HL-60/S4 (cell line): ENCODE data around the gene IRF2.

ENCODE experiments used
- in situ Hi-C: fragments of 300-500 bp; cut with MboI; formaldehyde crosslinking; loops from 2 replicates; pipeline ENCODE4 v1.14.3; 2022; ENCODE audit warnings: low sequenced_read_pairs

IRF2 gene

DNA sequence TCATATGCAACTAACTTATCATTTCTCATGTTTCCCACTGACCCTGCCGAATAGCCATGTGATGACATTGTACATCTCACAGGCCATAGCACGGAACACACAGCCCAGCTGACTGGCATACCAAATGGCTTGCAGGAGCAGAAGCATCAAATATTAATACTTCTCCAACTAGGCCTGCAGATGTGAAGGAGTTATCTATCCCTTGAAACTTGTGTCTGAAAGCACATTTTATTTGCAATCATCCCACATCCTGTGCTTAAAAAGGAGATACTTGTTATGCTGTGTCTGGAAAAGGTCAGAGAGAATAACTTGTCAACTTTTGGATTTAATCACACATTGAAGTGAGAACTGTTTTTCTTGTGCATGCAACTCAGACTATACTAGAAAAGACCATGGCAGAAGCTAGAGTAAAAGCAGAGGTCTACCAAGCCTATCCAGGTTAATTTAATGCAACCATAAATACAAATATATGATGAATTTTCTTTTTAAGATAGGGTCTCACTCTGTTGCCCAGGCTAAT lies 100.4 kb downstream of the IRF2 start:
- in situ Hi-C loops, result no loop called here

DNA sequence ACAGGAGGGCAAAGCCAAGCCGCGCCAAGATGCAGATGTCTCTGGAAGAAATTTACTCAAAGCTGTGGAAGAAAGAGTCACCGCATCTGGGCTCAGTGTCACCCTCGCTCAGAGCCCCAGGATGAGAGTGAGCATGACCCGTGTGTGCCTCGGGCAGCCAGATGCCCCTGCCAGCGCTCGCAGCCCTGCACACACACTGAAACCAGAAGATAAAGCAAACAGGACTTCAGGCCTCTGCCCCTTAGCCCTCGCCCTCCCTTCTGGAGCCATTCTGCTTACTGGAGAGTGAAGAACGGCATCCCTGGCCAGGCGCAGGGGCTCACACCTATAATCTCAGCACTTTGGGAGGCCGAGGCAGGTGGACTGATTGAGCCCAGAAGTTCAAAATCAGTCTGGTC lies 103.0 kb downstream of the IRF2 start:
- in situ Hi-C loops, result no loop called here

DNA sequence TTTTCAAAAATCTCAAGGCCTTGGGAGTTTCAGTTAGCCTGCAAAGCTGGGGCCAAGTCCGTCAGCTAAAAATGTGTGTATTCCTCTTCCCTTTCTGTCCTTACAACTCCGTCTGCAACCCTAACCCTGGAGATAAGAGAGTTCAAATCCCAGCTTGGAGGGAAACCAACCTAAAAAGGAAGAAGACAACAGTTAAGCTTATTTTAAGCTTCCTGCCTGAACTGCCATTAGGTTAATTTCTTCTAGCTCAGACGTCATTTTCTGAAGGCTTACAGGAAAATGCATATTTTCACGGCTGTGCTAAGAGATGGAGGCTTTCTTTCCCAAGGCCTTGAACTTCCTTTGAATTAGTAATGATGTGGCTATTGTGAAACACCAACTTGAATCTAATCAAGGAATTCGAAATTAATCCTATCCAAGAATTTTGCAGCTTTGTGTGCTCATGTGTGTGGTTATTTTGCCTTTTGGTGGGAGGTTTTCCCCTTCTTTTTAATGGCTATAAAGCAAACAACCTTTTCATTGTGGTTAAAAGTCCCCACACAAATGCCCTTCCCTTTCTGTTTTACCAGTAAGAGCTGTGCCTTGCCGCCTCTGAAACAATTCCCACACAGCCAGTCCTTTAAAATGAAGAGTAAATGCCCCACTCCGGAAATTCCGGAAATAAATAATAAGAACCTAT lies 103.5 kb downstream of the IRF2 start:
- in situ Hi-C loops, result no loop called here

DNA sequence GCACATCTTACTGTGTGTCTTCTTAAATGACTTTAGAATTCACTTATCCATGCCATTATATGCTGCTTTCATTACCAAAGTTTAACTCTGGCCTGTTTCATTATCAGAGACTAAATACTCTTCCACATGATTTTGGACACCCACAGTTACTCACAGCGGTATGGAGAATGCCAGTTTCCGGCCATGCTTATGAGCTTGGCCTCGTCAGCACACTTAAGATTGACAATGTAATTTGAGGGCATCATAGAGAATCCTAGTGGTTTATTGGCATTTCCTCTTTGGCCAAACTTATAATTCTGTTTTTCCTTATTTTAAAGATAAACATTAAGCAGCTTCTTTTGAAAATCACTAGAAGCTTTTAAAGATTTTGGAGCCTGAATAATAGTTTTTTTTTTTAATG lies 104.5 kb downstream of the IRF2 start:
- in situ Hi-C loops, result no loop called here

DNA sequence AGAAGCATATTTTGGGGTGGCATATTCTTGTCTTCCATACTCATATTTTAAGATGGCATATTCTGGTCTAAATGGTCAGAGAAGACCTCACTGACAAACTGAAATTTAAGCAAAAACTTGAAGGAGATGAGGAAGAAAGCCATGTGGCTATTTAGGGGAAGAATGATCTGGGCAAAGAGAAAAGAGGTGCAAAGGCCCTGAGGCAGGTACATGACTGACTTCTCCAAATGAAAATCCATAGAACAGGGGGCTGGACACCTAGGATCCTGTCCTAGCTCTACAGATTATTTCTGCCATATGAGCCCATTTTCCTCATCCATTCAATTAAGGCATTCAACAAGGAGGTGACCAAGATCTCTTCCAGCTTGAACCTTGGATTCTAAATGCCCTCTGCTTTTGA lies 105.6 kb downstream of the IRF2 start:
- in situ Hi-C loops, result no loop called here

DNA sequence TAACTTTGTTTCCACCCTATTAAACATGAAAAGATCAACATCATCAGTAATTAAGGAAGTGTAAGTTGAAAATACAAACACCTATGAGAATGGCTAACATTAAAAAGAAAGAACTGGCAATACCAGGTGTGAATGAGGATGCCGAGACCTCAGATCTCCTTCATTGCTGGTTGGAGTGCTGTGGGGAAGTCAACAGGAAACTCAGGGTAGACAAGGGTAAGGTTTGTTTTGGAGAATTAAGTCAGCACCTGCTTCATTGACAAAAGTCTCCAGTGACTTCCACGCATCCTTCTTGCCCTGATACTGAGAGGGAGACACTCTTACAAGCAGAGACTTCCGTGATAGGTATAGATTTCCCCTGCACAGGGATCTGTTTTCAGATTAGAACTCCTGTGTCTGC lies 106.1 kb downstream of the IRF2 start:
- in situ Hi-C loops, result no loop called here

DNA sequence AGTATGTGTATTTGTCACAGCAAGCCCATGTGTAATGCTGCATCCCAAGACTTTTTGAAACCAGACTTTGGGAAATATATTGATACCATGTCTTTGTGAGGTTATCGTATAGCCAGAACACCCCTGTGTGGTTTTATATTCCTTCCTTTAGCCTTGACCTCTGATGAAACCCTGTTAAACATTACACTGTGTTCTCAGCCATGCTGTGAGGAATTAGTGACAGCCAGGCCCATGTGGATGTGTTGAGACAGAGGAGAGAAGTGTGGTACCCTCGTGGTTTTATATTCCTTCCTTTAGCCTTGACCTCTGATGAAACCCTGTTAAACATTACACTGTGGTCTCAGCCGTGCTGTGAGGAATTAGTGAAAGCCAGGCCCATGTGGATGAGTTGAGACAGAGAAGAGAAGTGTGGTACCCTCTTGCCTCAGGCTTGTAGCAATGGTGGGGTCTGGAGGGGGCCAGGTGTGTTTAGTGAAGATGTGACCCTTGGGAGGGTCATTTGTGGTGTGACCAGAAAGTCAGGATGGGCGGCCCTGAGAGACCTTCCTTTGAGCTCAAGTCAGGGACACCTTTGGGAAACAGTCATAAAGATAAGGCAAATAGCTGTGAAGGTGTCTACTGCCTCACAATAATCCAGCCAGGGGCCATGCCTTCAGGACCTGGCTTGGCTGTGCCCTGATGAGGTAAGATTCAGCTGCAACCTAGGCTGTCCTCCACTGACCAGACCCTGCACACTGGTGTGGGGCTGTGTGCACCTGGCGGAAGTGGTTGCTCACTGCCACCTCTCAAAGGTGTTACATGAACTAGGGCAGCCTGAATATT lies 110.0 kb downstream of the IRF2 start:
- in situ Hi-C loops, result no loop called here

DNA sequence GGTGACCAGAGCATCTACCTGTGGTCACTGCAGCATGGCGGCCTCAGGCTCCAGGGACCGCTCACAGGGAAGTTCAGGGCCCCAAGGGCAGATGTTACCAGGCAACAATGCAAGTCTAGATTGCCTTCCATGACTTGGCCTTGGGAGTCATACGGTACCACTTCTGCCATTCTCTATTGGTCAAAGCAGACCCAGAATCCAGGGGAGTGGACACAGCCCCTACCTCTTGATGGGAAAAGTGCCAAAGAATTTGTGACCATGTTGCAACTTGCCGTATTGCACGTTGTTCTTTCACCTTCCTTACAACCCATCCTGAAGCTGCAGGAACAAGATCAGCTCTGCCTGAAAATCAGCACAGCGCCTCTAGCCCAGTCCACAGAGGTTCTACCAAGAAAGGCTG lies 111.1 kb downstream of the IRF2 start:
- in situ Hi-C loops, result no loop called here

DNA sequence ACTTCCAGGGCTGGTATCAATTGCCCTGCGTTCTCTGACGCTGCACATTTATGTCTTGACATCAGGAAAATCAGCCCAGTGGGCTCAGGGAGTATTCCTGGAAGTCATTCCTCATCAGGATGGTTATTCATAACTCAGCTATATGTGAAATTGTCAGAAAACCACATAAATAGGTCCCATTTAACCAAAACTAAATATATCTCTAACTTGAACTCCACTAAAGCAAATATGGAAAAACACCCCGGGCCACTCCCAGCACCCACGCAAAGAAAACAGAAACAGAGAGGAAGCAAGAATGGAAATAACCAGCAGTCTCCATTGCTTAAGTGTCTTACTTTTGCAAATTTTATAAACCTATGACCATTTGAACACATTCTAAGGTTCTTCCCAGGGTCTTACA lies 112.0 kb downstream of the IRF2 start:
- in situ Hi-C loops, result no loop called here

DNA sequence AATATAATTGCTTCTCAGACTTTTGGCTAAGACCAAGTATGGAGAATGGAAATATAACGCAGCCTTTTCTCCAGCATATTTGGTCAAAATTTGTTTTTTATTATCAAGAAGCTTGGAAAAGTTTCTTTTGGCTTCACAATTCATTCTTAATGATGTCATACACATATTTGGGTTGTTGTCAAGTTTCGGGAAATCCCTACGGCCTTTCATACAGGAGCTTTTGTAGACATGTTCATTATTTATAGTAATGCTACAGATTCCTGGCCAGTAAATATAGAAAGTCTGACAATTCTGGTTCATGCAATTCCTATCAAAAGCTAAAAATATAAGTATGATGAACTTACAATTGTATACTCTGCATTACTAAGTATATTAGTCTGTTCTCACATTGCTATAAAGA lies 112.9 kb downstream of the IRF2 start:
- in situ Hi-C loops, result no loop called here

DNA sequence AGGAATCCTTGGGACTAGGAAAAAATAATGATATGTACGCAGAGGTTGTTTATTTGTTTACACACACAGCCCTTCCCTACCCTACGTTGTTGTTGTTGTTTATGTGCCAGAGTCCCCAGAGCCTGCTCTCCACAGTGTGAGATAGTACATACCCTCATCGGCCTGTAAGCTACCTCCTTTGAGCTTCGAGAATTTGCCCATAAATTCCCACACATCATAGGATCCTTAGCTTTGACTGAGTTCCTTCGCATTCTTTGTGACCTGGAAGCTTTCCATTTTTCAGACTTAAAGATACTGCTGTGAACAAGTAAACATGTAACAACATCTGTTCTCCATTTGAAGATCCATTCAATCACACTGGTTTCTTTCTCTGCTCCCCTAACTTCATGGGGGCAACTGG lies 114.5 kb downstream of the IRF2 start:
- in situ Hi-C loops, result no loop called here

DNA sequence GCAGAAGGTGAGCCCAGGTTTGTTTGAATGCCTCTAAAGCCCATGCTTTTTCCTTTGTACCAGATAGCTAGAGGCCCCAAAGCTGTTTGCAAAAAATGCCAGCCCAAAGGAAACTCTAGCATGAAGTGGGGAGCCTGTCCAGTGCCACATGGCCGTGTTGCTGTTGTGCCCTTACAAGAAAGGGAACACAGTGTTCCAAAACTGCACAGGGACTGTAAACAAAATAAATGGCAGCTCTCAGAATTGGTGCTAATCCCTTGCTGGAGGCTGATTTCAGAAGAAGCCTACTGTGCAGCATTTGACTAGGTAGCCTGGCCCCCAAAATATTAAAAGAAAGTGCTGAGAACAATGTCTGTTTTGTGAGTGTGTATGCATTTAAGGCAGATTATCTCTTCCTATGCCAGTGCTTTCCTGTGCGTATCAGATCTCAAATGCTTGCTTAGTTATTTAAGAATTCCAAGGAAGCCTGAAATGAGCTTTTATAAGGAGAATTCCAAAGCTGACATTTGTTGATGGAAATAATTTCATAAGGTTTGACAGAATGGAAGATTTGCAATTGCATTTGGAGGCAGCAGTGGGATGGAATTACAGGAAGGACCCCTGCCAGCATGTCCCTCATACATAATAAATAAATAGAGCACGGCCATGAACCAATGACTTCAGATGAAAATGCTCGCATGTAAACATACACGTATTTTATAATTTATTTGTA lies 115.7 kb downstream of the IRF2 start:
- in situ Hi-C loops, result no loop called here

DNA sequence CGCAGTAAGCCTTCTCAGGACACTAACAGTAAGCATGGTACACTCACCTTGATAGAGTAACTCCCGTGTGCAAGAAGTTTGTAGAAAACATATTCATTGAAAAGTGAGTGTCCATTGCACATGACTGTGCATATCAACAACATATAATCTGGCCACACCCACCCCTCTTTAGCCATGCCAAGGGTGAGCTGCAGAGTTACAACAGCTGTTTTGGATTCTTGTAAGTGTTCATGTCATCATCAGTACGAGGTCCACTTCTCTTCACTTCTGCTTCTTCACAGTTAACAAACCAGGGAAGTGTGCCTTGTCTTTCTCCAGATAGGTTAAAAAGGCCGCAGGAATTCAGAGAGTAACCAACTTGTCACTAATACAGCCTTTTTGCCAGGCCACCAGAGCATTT lies 116.6 kb downstream of the IRF2 start:
- in situ Hi-C loops, result no loop called here

DNA sequence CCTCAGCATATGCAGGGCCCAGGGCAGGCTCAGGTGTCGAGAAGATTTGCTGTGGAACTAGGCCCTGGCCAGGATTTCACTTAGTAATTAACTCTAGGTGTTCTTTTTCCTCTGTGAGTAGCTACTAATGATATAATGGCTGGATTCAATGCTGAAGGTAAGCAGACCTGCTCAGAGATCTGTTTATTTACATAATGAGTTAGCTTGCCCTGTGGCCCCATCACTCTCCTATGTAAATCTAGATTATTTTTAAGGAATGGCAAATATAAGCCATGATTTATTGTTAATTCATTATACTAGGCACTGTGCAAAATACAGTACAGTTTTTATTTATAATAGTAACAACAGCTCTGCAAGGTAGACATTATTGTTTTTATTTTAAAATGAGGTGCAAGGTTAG lies 117.2 kb downstream of the IRF2 start:
- in situ Hi-C loops, result no loop called here

DNA sequence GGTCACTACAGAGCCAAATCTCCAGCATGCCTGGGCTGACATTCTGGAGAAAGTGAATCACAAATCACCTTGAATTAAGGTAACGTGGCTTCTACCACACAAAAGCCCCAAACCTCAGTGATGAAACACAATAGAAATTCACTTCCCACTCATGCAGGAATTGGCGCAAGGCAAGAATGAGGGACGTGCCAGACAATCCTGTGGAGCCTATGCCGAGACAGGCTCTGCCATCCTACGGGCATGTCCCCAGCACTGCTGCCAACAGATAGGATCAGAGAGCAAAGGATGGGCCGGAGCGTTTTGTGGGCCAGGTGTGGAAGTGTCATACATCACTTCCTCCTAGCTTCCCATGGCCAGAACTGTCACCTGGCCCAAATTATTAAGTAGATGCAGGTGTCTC lies 118.0 kb downstream of the IRF2 start:
- in situ Hi-C loops, result no loop called here

DNA sequence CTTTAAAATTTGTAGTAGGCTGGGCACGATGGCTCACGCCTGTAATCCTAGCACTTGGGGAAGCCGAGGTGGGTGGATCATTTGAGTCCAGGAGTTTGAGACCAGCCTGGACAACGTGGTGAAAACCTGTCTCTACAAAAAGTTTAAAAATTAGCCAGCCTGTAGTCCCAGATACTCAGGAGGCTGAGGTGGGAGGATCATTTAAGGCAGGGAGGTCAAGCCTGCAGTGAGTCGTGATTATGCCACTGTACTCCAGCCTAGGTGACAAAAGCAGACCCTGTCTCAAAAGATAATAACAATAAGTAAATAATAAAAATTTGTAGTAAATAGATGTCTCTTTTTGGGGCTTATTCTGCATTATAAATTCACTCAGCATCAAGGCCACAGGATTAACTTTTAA lies 118.5 kb downstream of the IRF2 start:
- in situ Hi-C loops, result no loop called here

DNA sequence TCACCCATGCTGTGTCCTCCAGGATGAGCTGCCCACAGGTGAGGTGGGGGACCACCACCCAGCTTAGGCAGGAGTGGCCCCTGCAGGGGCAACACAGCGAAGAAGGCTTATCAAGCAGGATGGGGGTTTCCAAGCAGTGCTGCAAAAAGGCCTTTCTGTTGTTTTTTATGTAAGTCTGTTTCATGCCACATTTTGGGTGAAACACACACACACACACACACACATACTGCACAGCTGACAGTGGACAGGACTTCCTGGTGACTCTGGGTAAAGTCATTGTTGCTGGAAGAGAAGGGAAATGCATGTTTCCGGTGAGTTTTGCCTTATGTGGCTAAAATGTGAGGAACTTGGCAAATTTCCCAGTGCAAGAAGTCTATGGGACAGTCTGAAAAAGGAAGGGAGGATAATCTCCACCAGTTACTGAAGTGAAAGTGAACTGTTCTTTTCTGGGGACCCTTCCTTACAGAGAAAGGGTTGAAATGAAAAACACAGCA lies 119.2 kb downstream of the IRF2 start:
- in situ Hi-C loops, result no loop called here

DNA sequence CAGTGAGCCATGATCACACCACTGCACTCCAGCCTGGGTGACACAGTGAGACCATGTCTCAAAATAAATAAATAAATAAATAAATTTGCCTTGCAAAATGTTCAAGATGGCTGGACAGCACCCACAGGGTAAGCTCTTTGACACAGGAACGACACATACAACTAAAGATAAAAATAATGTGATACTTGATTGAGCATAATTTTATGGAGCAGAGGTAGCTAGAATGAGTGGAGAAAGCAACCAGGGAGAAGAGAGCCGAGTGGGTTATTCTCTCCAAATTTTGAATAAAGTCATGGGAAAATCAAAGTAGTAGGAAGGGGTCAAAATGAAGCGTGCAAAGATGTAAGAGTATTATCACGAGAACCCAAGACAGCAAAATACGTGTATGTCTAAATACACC lies 121.5 kb downstream of the IRF2 start:
- in situ Hi-C loops, result no loop called here

DNA sequence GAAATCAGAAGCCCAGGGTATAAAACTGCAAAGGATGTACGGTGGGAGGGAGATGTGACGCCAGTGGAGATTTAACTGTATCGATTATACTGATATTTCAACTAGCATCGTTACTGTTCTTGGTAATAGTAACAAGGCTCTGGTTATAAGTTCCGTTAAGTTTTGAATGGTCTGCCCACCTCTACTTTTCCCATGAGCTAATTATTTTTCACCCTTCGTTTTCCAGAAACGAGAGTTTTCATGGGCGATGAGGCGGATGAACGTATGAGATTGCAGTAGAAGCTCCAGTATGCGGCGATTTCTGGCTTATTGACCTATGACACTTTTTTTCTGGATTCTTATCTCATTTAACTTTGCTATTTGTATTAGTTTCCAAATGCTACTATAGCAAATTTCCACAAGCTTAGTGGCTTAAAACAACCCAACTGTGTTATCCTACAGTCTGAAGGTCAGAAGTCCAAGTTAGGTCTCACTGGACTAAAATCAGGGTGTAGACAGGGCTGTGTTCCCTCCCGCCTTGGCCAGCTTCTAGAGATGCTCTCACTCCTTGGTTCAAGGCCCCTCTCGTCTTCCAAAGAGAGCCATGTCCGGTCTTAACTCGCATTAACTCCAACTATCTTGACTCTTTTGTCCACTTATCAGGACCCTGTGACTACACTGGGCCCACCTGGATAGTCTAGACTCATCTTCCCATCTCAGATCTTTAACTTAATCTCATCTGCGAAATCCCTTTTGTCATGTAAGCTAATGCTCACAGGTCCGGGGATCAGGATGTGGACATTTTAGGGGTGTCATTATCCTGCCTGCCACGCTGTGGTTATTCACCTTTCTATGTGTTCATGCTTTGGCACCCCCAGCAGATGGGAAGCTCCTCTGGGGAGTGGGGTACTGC lies 122.5 kb downstream of the IRF2 start:
- in situ Hi-C loops, result no loop called here

DNA sequence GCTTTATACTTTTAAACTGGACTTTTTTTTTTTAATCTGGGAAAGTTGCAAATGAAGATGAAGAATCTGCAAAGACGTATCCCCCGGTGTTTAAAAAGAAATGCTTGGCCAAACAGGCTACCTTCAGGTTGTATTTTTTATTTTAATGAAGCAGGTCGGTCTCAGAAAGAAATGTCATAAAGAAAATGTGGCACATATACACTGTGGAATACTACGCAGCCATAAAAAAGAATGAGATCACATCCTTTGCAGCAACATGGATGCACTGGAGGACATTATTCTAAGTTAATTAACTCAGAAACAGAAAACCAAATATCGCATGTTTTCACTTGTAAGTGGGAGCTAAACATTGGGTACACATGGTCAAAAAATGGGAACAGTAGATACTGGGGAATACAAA lies 123.4 kb downstream of the IRF2 start:
- in situ Hi-C loops, result no loop called here
